ENCODE measurements around the gene BBS12.

DNA sequence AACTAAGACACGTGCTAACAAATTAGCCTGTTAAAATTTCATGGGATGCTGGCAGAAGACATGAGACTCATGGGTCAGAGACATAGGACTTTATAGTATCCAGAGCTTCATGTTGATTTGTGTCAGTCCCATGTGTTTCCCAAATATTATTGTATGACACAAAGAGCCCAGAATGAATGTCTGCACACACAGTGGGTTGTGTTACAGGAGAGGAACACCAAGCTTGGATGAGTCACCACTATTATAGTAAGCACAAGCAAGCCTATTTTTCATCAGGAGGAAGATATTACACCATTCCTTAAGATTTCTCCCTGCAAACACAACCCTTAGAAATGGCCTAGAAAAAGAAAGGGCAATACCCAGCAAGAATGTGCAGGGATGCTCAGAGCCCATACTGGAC lies 15.4 kb downstream of the BBS12 start:
- no peak for TF ChIP-seq TAF1 (IDR thresholded peaks at IDR 0.05; ENCODE audit: borderline replicate concordance, low read depth, low read length)
- no peak for TF ChIP-seq POLR2A (IDR thresholded peaks at IDR 0.05; ENCODE audit: low read depth, low read length)
